Dermis blood vessel endothelial cell (primary cell): ENCODE data around the gene DENND1B. TPM values are rescaled to one million over a fixed set of nuclear protein-coding genes. Genes with fewer than 3 reads are reported as not detected.
"Not testable (repeated sequence)": the region's sequence is repeated elsewhere in the genome, so short reads cannot be mapped to it uniquely, and the experiment has no call there.

Experiments used
- DNase-seq: peaks from one replicate; pipeline ENCODE4 v3.0.0; 2010
- total RNA-seq: library from RNA; depleted of rRNA; stranded (reverse); fragments of >200 nt; gene quantifications from 2 replicates; pipeline ENCODE4 v1.2.3, GENCODE V29; 2014

The DENND1B gene
- total RNA-seq, 1 donor from 2014 or later: 5.4 TPM

DNA sequence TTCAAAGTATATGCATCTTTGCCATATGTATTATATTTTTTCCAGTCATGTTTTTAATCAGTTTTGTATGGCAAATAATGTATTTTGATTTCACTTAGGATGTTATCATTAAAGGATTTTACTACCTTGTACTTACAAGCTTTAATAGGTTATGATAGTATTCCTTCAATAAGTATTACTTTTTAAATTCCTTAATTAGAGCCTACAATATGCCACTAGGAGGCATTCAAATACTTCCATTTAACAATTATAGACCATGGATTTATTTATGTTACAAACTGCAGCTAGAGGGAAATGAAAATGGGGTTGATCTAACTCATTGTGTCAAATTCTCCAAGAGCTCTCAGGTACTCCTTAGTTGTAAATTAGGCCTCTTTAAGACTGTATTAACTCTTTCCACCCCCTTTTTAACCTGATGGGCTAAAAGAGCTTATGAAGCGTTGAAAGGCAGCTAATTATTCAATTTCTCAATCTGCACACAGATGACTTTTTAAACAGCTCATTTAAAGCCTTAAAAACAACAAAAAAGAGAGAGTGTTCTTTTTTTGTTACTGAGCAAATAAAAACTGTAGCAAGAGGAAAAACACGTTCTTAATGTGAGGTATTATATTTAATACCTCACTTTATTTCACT lies 156.2 kb downstream of the DENND1B start:
- peak; percentile 35 for DNase-seq

- peak; percentile 15 for DNase-seq
Measured at GRCh38 chr1:197618061-197618460, 157.2 kb downstream of the DENND1B start.

- DNase-seq: no peak
Measured at GRCh38 chr1:197615693-197616011, 159.6 kb downstream of the DENND1B start.

DNA sequence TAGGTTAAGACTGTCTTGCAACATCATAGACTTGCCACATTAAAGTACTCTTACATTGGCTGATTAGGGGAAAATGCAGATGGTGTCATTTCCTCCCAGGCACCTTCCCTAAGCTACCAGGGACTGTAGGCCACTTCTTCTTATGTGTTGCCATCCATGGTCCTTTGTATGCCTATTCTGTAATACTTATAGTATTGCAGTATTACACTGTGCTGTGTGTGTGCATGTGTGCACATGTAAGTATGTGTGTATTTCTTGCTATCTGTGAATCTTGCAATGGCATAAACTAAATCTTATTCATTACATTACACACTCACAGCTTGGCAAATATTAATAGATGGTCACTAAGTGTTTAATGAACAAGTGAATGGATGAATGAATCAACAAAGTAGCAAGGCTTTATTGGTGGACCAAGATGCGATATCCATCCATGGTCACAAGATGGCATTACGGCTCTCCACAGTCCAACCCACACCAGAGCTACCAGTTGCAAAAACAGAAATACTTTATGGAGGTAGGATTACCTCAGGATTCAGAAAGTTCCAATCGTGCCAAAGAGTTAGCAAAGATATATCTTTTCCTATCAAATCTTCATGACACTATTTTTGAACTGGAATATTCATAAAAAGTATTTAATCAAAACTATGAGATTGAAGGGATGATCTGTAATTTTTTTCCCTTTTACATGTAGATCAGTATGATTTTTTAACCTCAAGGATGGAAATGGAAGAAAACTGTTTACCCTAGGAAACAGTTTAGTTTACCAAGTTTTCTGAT lies 160.2 kb downstream of the DENND1B start:
- DNase-seq: peak; percentile 69

GRCh38 chr1:197606168-197606845 lies 169.0 kb downstream of the DENND1B start:
- no peak for DNase-seq

DNA sequence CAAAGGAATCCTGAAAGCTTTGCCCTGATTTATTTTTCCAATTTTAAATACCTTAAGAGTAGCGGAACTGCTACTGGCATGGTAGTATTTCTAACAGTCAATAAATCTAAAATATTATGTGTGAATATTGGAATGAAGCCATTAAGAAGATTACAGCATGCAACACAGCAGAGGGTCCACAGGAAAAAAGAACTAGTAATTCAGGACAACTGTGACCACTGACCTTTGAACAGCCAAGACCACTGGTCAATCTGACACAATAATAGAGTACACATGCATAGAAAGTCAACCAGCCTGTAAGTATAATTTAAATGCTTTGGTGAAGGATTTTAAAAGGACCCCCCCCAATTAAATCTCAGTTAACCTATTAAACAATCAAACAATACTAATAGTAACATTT lies 171.0 kb downstream of the DENND1B start:
- DNase-seq: no peak

- no peak for DNase-seq
Measured at GRCh38 chr1:197600751-197601150, 174.5 kb downstream of the DENND1B start.

DNA sequence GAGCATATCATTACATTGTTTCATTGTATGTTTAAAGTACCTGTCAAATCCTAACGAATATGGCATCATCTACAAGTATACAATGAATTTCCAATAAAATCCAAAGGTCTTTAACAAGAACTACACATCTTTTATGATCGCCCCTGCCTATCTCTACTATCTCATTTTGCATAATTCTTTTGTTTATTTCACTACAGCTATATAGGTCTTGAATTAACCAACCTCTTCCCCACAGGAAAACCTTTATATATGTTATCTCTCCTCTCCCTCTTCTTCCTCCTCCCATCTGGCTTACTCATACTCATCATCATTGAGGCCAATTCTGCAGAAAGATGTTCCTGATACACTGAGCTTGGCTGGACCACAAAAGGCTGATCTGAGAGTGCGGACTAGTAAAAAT lies 175.5 kb downstream of the DENND1B start:
- DNase-seq: no peak

DNA sequence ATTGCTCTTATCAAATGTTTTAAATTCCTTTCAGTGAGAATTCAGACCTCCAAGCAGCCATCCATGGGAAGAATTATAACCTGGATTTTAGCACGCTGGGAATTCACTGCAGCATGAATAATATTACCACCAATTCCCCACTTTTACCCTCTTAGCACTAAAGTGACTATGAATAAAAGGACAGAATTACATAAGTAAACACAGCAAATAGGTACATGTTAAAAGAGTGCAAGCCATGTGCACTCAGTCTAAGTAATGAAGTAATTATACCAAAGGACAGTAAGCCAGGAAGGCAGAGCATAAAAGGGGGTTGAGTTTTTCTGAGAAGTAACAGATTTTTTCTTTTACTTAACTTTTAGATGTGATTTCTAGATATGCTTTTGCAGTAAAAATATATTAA lies 176.3 kb downstream of the DENND1B start:
- no peak for DNase-seq

DNA sequence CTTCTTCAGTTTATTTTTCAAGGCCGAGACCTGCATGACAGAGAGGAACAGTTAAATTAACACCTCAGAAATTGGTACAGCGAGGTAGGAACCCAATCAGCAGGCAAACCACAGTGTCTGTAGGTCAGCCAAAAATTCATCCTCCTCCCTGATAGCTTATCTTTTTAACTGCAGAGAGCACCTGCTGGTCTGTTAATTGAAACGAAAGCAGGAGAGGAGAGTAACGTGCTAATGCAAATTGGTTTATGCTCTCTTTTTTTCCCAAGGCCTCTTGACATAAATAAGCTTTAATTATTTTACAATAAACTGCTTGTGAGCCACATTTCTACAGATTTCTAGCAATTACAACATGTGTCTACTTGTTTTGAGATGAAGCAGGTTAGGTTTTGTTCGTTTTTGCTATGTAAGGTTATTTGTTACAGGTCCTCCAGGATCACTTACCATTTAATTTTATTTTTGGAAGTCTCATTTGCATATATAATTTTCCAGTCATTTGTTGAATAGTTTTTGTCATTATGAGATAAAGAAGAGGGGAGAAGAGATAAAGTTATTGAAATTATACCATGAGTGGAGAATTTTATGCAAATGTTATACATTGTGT lies 179.9 kb downstream of the DENND1B start:
- no peak for DNase-seq

GRCh38 chr1:197590687-197591086 lies 184.6 kb downstream of the DENND1B start:
- DNase-seq: no peak

DNA sequence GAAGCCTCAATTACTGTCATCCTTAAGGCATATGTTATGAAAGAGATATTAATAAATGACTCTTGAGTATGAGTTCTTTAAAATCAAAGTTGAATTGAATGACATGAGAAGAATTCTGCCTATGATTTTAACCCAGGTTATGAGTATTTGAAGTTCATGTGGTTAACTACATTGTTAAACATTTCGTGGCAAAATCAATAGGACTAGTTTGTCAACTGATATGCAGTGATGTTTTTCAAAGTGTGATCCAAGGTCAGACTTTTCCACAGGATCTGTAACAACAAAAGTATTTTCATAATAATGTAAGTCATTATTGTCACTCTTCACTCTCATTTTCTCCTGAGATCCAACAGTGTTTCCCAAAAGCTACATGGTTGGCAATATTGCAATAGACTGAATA lies 189.5 kb downstream of the DENND1B start:
- no peak for DNase-seq

DNA sequence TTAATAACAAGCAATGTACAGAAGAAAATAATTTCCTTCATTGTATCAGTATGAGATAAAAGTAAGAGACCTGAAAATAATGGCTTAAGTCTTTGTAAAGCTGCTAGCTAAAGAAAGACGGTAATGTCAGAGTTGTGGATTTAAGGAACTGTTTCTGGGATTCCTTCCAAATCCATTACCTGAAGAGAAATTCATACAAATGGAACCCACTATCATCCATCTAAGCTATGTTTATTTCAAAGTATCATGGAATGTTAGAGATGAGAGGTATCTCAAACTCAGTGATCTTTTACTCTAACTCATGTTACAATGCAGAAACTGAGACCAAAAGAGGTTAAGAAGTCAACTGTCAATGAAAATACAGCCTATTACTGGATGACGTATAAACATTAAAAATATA lies 197.7 kb downstream of the DENND1B start:
- DNase-seq: no peak

DNA sequence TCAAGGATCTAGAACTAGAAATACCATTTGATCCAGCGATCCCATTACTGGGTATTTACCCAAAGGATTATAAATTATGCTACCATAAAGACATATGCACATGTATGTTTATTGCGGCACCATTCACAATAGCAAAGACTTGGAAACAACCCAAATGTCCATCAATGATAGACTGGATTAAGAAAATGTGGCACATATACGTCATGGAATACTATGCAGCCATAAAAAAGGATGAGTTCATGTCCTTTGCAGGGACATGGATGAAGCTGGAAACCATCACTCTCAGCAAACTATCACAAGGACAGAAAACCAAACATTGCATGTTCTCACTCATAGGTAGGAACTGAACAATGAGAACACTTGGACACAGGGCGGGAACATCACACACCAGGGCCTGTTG lies 199.7 kb downstream of the DENND1B start:
- not testable (repeated sequence) for DNase-seq

DNA sequence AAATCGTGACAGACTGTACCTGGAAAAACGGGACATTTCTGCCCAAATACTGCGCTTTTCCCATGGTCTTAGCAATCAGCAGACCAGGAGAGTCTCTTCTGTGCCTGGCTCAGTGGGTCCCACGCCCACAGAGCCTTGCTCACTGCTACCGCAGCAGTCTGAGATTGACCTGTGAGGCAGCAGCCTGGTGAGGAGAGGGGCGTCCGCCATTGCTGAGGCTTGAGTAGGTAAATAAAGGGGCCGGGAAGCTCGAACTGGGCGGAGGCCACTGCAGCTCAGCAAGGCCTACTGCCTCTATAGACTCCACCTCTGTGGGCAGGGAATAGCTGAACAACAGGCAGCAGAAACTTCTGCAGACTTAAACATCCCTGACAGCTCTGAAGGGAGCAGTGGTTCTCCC lies 203.1 kb downstream of the DENND1B start:
- no peak for DNase-seq

DNA sequence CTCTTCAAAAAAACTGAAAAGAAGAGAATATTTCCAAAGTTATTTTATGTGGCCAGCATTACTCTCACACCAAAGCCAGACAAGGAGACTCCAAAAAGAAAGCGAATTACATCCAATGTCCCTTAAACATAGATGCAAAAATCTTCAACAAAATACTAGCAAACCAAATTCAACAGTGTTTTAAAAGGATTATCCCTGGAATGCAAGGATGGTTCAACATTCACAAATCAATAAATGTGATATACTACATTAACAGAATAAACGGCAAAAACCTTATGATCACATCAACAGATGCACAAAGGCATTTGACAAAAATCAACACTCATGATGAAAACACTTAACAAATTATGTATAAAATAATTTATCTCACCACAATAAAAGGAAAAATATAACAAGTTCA lies 207.8 kb downstream of the DENND1B start:
- DNase-seq: peak; percentile 2

DNA sequence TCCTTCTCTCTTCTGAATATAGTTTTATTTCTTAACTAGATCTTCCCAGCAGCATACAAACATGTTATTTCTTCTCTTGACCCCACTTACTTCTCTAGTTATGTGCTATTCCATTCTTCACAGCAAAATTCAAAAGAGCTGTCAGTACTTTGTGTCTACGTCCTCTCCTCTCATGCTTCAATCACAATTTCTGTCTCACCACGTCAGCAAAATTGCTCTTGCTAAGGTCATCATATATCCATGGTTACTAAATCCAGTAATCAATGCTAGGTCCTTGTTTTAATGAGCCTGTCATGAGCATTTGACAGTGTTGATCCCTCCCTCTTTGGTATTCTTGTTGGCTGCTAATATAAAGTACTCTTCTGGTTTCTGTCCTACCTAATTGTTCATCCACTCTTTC lies 214.2 kb downstream of the DENND1B start:
- no peak for DNase-seq

DNA sequence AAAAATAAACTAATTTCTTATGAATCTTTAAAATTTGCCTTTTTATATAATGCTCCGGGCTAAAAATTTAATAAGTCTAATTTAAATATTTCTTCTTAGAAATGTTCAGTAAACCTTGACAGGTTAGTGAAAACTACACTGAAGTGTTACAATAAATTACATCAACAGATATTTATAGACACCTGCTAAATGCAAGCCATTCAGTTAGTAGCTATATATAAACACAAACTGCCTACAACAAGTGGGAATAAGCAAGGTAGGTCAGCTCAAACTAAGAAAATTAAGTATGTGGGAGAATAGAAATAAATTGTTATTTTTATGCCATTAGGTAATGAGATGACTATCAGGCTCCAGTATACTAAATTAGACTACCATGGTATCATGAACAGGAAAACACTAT lies 215.6 kb downstream of the DENND1B start:
- no peak for DNase-seq

DNA sequence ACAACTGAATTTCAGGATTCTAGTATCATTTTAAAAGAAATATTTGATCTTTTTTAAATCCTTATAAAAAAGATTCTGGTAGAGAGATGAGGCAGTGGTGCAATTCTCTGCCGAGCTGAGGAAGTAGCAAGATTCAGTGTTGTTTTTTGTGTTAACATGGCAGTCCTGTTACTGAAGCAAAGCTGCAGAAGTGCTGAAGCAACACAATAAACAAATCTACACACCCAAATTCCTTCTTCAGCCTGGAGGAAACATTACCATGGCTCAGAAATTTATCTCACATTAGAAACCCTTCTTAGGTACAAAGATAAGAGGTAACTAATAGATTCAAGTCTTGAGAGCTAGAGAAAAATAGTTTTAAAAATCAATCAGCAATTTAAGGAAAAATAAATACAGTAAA lies 216.0 kb downstream of the DENND1B start:
- no peak for DNase-seq

DNA sequence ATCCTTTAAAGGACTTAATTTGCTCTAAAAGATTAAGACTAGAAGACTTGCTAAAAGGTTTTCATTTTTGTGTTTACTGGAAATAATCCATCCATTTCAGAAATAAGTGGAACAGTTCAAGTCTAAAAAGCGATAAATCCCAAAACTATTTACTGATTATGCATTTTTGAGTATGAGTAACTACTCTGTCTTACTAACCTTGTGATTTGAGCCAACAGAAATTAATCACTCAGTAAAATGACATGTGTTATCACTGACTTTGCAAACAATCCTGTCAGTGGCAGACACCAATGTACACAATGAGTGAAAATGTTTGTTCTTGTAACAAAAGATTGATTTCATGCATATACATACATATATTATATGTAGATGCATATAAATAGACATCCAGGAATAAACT lies 218.0 kb downstream of the DENND1B start:
- DNase-seq: no peak

- no peak for DNase-seq
Measured at GRCh38 chr1:197553281-197553680, 222.0 kb downstream of the DENND1B start.

GRCh38 chr1:197546989-197547388 lies 228.3 kb downstream of the DENND1B start:
- DNase-seq: no peak

DNA sequence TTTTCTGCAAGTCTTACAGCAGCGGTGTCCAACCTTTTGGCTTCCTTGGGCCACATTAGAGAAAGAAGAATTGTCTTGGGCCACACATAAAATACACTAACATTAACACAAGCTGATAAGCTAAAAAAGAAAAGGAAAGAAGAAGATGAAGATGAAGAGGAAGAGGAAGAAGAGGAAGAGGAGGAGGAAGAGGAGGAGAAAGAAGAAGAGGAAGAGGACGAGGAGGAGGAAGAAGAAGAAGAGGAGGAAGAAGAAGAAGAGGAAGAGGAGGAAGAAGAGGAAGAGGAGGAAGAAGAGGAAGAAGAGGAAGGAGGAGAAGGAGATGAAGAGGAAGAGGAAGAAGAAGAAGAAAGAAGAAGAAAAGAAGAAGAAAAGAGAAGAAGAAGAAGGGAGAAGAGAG lies 230.7 kb downstream of the DENND1B start:
- no peak for DNase-seq

DNA sequence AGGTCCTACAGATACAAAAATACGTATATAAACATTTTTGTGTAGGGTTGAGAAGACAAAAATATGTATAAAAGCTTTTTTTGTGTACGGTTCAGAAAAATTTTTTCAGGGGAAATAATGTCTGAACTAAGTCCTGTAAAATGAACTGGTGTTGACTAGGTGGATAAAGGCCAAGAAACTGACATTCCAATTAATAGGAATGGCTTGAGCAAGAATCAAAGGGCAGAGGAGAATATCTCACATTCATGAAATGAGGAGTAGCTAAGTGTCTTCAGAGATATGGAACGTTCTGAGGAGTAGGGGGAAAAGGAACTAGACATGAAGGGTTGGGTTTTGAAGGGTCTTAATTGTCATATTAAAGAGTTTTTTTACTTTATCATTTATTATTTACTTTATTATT lies 231.2 kb downstream of the DENND1B start:
- DNase-seq: no peak
